Natural killer cell (primary cell): Measurements from ENCODE around the gene TTC12. TPM values are rescaled to one million over a fixed set of nuclear protein-coding genes. Genes with fewer than 3 reads are reported as not detected.

Source experiments
- ATAC-seq, 3 donors: fragments of 150-1000 bp in 2 of 3; fragments of 200-7000 bp in 1 of 3; cut with Tn5 transposase; 1 replicate in 1 of 3; 2 replicates in 2 of 3; pipeline ENCODE4 v1.10.0; 2021; ENCODE audit warnings: mild to moderate bottlenecking in 2 of 3, moderate library complexity in 2 of 3
- DNase-seq, 2 donors: peaks; one replicate each; pipeline versions ENCODE4 v3.0.0 to v3.0.0-alpha.2; 2013 to 2021; ENCODE audit warnings: mixed read lengths in 1 of 2
- H3K27ac ChIP-seq: one replicate; pipeline ENCODE4 v1.5.1; 2013; ENCODE audit warnings: mild to moderate bottlenecking, low read length
- H3K27me3 ChIP-seq: one replicate; pipeline ENCODE4 v1.6.1; 2013; ENCODE audit warnings: low read length; ENCODE audit not compliant: control insufficient read depth, insufficient read depth
- H3K36me3 ChIP-seq: one replicate; pipeline ENCODE4 v1.6.1; 2013; ENCODE audit warnings: low read length; ENCODE audit not compliant: control insufficient read depth, insufficient read depth
- H3K4me1 ChIP-seq: one replicate; pipeline ENCODE4 v1.6.1; 2013; ENCODE audit warnings: low read length; ENCODE audit not compliant: control insufficient read depth, insufficient read depth
- H3K4me3 ChIP-seq: one replicate; pipeline ENCODE4 v1.5.1; 2013; ENCODE audit warnings: low read length
- H3K9me3 ChIP-seq: one replicate; pipeline ENCODE4 v1.6.1; 2013; ENCODE audit warnings: low read length; ENCODE audit not compliant: control insufficient read depth, insufficient read depth
- H3K27ac Mint-ChIP-seq, 2 donors: one replicate each; pipeline ENCODE4 v1.8.0; 2022; ENCODE audit warnings: mild to moderate bottlenecking in 2 of 2, mixed read lengths in 2 of 2, moderate library complexity in 1 of 2
- H3K27me3 Mint-ChIP-seq, 2 donors: one replicate each; pipeline ENCODE4 v1.8.0; 2022; ENCODE audit warnings: low read depth in 2 of 2, mixed read lengths in 2 of 2
- H3K36me3 Mint-ChIP-seq: one replicate; pipeline ENCODE4 v1.8.0; 2022; ENCODE audit warnings: mixed read lengths
- H3K4me1 Mint-ChIP-seq, 2 donors: one replicate each; pipeline ENCODE4 v1.8.0; 2022; ENCODE audit warnings: mixed read lengths in 2 of 2
- H3K4me3 Mint-ChIP-seq: one replicate; pipeline ENCODE4 v1.8.0; 2022; ENCODE audit warnings: mild to moderate bottlenecking, moderate library complexity, mixed read lengths
- H3K9me3 Mint-ChIP-seq, 2 donors: one replicate each; pipeline ENCODE4 v1.8.0; 2022; ENCODE audit warnings: mixed read lengths in 2 of 2
- CTCF ChIP-seq: fragments of 200-600 bp; IDR thresholded peaks from one replicate; pipeline ENCODE4 v1.8.0; 2022; ENCODE audit warnings: antibody characterized with exemption
- WGBS: methylation state at CpG from one replicate; pipeline ENCODE4 v1.1.7; 2013; ENCODE audit warnings: missing lambda C conversion rate; ENCODE audit not compliant: insufficient coverage; 5-methylcytosine and 5-hydroxymethylcytosine counted together
- intact Hi-C: fragments of 100-400 bp; cut with micrococcal nuclease; formaldehyde crosslinking; loops from one replicate; pipeline ENCODE4 v1.14.2; 2022
- total RNA-seq, 4 donors: library from RNA; stranded (reverse); fragments of 120-200 nt in 1 of 4; gene quantifications; one replicate each; pipeline versions ENCODE4 v1.2.3 to v1.2.4, GENCODE V29; 2013 to 2022

The TTC12 gene
- total RNA-seq, 3 donors from 2014 or later (not counting 1 experiment from before 2014, with no cell fraction given), result 20.8 to 25.4 (median 24.1) TPM

- H3K27ac ChIP-seq, result no peak overlapping the region
- WGBS, result 60% methylated on average over 5 of the region's 5 CpGs
- no peak overlapping the region for H3K4me3 ChIP-seq
- H3K27ac Mint-ChIP-seq, result peak overlapping the region in 1 of 2 donors; percentile 53
- no peaks in the 10 kb centered on the region for H3K27me3 Mint-ChIP-seq
- peaks cover 31% of the 10 kb centered on the region for H3K36me3 Mint-ChIP-seq
- ATAC-seq (no peak), DNase-seq (no peak)
- no peaks in the 10 kb centered on the region for H3K4me1 ChIP-seq
- H3K36me3 ChIP-seq, result peaks cover 59% of the 10 kb centered on the region
- no peak for TF ChIP-seq CTCF
- H3K4me3 Mint-ChIP-seq, result no peak overlapping the region
- no peaks in the 10 kb centered on the region for H3K27me3 ChIP-seq
- no peaks in the 10 kb centered on the region for H3K9me3 ChIP-seq
- H3K9me3 Mint-ChIP-seq, result no peaks in the 10 kb centered on the region
- H3K4me1 Mint-ChIP-seq, result no peaks in the 10 kb centered on the region
- intact Hi-C loops, result no loop called here
Observed at GRCh38 chr11:113272281-113272680, 42.1 kb upstream of the TTC12 start.

GRCh38 chr11:113272927-113273615, 41.3 kb upstream of the TTC12 start:
- Mint-ChIP-seq H3K4me1 (no peaks in the 10 kb centered on the region), H3K9me3 (no peaks in the 10 kb centered on the region), H3K27me3 (no peaks in the 10 kb centered on the region), H3K27ac (peak overlapping the region in 1 of 2 donors; percentile 53), H3K36me3 (peaks cover 31% of the 10 kb centered on the region), H3K4me3 (no peak overlapping the region)
- TF ChIP-seq CTCF, result no peak
- no peaks in the 10 kb centered on the region for H3K4me1 ChIP-seq
- DNase-seq (no peak), ATAC-seq (no peak)
- H3K27ac ChIP-seq, result no peak overlapping the region
- 90% methylated on average over 34 of the region's 34 CpGs for WGBS
- no peak overlapping the region for H3K4me3 ChIP-seq
- no peaks in the 10 kb centered on the region for H3K9me3 ChIP-seq
- intact Hi-C loops, result no loop called here
- H3K27me3 ChIP-seq, result no peaks in the 10 kb centered on the region
- H3K36me3 ChIP-seq, result peaks cover 57% of the 10 kb centered on the region

- no peak for ATAC-seq
- Mint-ChIP-seq H3K4me3 (no peak overlapping the region), H3K27ac (no peak overlapping the region)
Observed at GRCh38 chr11:113273720-113274119, 40.7 kb upstream of the TTC12 start.

More at GRCh38 chr11:113273720-113274119, 40.7 kb upstream of the TTC12 start:
- Histone ChIP-seq H3K36me3 (peaks cover 55% of the 10 kb centered on the region), H3K9me3 (no peaks in the 10 kb centered on the region), H3K27me3 (no peaks in the 10 kb centered on the region), H3K4me1 (no peaks in the 10 kb centered on the region), H3K4me3 (no peak overlapping the region), H3K27ac (no peak overlapping the region)
- H3K9me3 Mint-ChIP-seq, result no peaks in the 10 kb centered on the region
- 93% methylated on average over 10 of the region's 10 CpGs for WGBS
- TF ChIP-seq CTCF, result no peak
- H3K4me1 Mint-ChIP-seq, result no peaks in the 10 kb centered on the region
- peaks cover 31% of the 10 kb centered on the region for H3K36me3 Mint-ChIP-seq
- intact Hi-C loops, result no loop called here
- DNase-seq, result no peak
- H3K27me3 Mint-ChIP-seq, result no peaks in the 10 kb centered on the region
